ENCODE results near the gene CALML4.

DNA sequence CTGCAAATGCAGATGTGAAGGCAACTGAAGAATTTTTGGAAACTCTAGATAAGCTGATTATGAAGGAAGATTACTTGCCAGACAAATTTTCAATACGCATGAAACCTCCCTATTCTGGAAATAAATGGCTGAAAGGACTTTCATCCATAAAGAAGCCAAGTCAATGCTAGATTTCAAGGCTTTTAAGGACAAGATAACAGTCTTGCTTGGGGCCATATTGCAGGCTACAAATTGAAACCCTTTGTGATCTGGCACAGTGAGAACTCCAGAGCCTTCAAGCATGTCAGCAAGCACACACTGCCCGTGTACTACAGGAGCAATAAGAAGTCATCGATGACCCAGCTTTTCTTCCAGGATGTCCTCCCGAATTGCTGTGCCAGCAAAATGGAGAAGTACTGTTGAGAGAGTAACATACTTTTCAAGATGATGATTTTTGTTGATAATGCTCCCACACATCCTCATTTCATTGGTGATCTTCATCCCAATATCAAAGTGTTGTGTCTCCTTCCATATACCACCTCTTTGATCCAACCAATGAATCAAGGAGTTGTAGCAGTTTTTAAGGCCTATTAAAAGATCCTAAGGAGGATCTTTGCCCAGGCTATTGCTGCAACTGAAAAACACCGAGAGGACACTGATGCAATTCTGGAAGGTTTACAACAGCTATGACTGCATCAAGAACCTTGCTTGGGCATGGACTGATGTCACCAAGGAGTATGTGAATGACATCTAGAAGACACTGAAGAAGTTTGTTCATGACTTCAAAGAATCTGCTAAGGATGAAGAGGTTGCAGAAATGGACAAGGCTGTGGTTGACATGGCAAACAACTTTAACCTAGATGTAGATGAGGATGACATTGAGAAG is 20.3 kb downstream of the CALML4 start:
- TF ChIP-seq, protein P1, sequence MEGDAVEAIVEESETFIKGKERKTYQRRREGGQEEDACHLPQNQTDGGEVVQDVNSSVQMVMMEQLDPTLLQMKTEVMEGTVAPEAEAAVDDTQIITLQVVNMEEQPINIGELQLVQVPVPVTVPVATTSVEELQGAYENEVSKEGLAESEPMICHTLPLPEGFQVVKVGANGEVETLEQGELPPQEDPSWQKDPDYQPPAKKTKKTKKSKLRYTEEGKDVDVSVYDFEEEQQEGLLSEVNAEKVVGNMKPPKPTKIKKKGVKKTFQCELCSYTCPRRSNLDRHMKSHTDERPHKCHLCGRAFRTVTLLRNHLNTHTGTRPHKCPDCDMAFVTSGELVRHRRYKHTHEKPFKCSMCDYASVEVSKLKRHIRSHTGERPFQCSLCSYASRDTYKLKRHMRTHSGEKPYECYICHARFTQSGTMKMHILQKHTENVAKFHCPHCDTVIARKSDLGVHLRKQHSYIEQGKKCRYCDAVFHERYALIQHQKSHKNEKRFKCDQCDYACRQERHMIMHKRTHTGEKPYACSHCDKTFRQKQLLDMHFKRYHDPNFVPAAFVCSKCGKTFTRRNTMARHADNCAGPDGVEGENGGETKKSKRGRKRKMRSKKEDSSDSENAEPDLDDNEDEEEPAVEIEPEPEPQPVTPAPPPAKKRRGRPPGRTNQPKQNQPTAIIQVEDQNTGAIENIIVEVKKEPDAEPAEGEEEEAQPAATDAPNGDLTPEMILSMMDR (IDR thresholded peaks at IDR 0.05; ENCODE audit: low read depth, low read length, poor library complexity, severe bottlenecking) = no peak
- no peak for TF ChIP-seq EZH2phosphoT487 (IDR thresholded peaks at IDR 0.05; ENCODE audit: borderline replicate concordance, low read length)

Data from DOHH2 (cell line).